ENCODE data around the gene PCGF3.
A peak's percentile ranks its signal among the peaks of the same experiment; 100 is the strongest.

DNA sequence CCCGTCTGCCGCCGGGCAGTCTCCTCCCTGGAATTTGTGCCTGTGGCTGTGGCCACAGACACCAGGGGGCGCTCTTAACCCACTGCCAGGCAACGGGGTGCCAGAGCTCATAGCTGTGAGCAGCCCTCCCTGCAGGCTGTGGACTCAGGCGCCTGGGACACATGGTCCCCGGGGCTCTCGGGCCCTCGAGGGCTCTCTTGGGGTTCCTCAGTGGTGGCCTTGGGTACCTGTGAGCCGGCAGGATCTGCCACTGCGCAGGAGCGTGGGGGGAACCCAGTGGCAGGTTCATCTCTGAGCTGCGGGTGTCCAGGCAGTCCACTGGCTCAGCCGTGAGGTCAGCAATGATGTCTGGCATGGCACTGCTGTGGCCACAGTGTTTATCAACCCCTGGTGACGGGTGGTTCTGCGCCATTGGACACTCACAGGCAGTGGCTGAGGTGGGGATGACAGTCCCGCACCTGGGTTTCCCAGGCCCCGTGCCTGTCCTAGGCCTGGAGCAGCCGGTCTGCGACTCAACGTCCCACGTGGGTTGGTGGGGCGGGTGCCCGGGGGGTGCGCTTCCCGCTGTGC lies 37.2 kb downstream of the PCGF3 start:
- TF ChIP-seq, protein P1, sequence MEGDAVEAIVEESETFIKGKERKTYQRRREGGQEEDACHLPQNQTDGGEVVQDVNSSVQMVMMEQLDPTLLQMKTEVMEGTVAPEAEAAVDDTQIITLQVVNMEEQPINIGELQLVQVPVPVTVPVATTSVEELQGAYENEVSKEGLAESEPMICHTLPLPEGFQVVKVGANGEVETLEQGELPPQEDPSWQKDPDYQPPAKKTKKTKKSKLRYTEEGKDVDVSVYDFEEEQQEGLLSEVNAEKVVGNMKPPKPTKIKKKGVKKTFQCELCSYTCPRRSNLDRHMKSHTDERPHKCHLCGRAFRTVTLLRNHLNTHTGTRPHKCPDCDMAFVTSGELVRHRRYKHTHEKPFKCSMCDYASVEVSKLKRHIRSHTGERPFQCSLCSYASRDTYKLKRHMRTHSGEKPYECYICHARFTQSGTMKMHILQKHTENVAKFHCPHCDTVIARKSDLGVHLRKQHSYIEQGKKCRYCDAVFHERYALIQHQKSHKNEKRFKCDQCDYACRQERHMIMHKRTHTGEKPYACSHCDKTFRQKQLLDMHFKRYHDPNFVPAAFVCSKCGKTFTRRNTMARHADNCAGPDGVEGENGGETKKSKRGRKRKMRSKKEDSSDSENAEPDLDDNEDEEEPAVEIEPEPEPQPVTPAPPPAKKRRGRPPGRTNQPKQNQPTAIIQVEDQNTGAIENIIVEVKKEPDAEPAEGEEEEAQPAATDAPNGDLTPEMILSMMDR (conservative IDR thresholded peaks at IDR 0.05) = peak; percentile 95
- TF ChIP-seq ZFX (IDR thresholded peaks at IDR 0.05) = no peak
